ENCODE results near the gene MEGF11.

GRCh38 chr15:65969865-65970816 lies 283.4 kb downstream of the MEGF11 start:
- TF ChIP-seq PBX3 (IDR thresholded peaks at IDR 0.05) (no peak), CTCF (IDR thresholded peaks at IDR 0.05) (no peak), USF1 (IDR thresholded peaks at IDR 0.05; ENCODE audit: borderline replicate concordance, low read depth) (no peak), MAX (IDR thresholded peaks at IDR 0.05; ENCODE audit: low read depth) (no peak), SIN3A (IDR thresholded peaks at IDR 0.05; ENCODE audit: borderline replicate concordance, low read depth, low read length) (no peak), NRF1 (IDR thresholded peaks at IDR 0.05; ENCODE audit: low read depth, low read length) (no peak), MXI1 (IDR thresholded peaks at IDR 0.05; ENCODE audit: low read depth, low read length) (no peak), EZH2phosphoT487 (IDR thresholded peaks at IDR 0.05; ENCODE audit: borderline replicate concordance, low read depth) (no peak), FOXJ3 (CRISPR knock-in tag; IDR thresholded peaks at IDR 0.05) (no peak), ELF1 (IDR thresholded peaks at IDR 0.05) (no peak), TCF12 (IDR thresholded peaks at IDR 0.05) (no peak), USF2 (IDR thresholded peaks at IDR 0.05; ENCODE audit: borderline replicate concordance, low read depth, low read length) (no peak)
